Measurements from ENCODE around the gene PLD4. TPM values are rescaled to one million over a fixed set of nuclear protein-coding genes. Genes with fewer than 3 reads are reported as not detected.

PLD4 gene
- total and polyA plus RNA-seq, 9 of the 15 experiments (the other 6 are each of a cell fraction or from before 2014, with no cell fraction given) = 0.18 to 0.24 TPM; not detected in 7

GRCh38 chr14:104883681-104884361, 40.9 kb upstream of the PLD4 start:
- H3K4me1 ChIP-seq (replicated peaks in 1 of 2; ENCODE audit: control insufficient read depth in 2 of 2, insufficient read depth in 2 of 2, low read length in 2 of 2) = peaks cover 0 to 46% of the 10 kb centered on the region in 2 experiments; a peak in 2 of 5 replicates
- 94% methylated on average over 9 of the region's 49 CpGs for WGBS (ENCODE audit: insufficient coverage, low coverage, missing lambda C conversion rate)
- H3K36me3 ChIP-seq (ENCODE audit: control insufficient read depth, insufficient read depth, low read length) = peaks cover 5% of the 10 kb centered on the region; the same call in 2 of the 3 replicates
- in situ Hi-C loops (cut with MboI) (no loop called here), intact Hi-C loops (cut with micrococcal nuclease) (no loop called here)
- no peaks in the 10 kb centered on the region for H4K20me1 ChIP-seq (replicated peaks; ENCODE audit: control insufficient read depth, insufficient read depth, low read length)
- no TSS peak for BruUV-seq (replicated peaks)
- FAIRE-seq (no peak), DNase-seq (ENCODE audit: extremely low read depth in 1 of 4, low spot score in 3 of 4) (no peak), ATAC-seq (no peak)
- H3K9me3 ChIP-seq (replicated peaks; ENCODE audit: control insufficient read depth, insufficient read depth, low read depth, low read length) = no peaks in the 10 kb centered on the region
- H3K27me3 ChIP-seq (ENCODE audit: control insufficient read depth in 2 of 2, insufficient read depth in 2 of 2, low read length in 2 of 2) = no peaks in the 10 kb centered on the region
- H3K9ac ChIP-seq (ENCODE audit: insufficient read depth in 1 of 2, low read depth in 2 of 2, low read length in 2 of 2) = no peak overlapping the region
- H3K27ac ChIP-seq (ENCODE audit: extremely low read depth, low read depth, low read length) = no peak overlapping the region
- H3K9me1 ChIP-seq (ENCODE audit: control insufficient read depth, insufficient read depth, low read length) = no peaks in the 10 kb centered on the region
- no peaks in the 10 kb centered on the region for H3K79me2 ChIP-seq (ENCODE audit: control insufficient read depth, insufficient read depth, low read length)
- H3K4me2 ChIP-seq (ENCODE audit: insufficient read depth, low read length) = no peak overlapping the region
- POLR2A ChIA-PET = no interaction called here
- no peak for TF ChIP-seq GATAD2B (IDR thresholded peaks at IDR 0.05; ENCODE audit: borderline replicate concordance)
- no peak for TF ChIP-seq PHB (CRISPR knock-in tag; IDR thresholded peaks at IDR 0.05)
- no peak for TF ChIP-seq SRSF3 (IDR thresholded peaks at IDR 0.05; ENCODE audit: insufficient read depth, low read length)
- TF ChIP-seq BDP1 (IDR thresholded peaks at IDR 0.05; ENCODE audit: insufficient read depth, insufficient read length) = no peak
- TF ChIP-seq, protein P1, sequence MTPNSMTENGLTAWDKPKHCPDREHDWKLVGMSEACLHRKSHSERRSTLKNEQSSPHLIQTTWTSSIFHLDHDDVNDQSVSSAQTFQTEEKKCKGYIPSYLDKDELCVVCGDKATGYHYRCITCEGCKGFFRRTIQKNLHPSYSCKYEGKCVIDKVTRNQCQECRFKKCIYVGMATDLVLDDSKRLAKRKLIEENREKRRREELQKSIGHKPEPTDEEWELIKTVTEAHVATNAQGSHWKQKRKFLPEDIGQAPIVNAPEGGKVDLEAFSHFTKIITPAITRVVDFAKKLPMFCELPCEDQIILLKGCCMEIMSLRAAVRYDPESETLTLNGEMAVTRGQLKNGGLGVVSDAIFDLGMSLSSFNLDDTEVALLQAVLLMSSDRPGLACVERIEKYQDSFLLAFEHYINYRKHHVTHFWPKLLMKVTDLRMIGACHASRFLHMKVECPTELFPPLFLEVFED (CRISPR knock-in tag; conservative IDR thresholded peaks at IDR 0.05) = no peak
- no peak for TF ChIP-seq MTF1 (CRISPR knock-in tag; IDR thresholded peaks at IDR 0.05; ENCODE audit: borderline replicate concordance)
- TF ChIP-seq HNRNPL (IDR thresholded peaks at IDR 0.05; ENCODE audit: low read depth, low read length) = no peak
- TF ChIP-seq ZFP36 (IDR thresholded peaks at IDR 0.05; ENCODE audit: low read depth, low read length, partially characterized antibody) = no peak
- TF ChIP-seq, protein P2, sequence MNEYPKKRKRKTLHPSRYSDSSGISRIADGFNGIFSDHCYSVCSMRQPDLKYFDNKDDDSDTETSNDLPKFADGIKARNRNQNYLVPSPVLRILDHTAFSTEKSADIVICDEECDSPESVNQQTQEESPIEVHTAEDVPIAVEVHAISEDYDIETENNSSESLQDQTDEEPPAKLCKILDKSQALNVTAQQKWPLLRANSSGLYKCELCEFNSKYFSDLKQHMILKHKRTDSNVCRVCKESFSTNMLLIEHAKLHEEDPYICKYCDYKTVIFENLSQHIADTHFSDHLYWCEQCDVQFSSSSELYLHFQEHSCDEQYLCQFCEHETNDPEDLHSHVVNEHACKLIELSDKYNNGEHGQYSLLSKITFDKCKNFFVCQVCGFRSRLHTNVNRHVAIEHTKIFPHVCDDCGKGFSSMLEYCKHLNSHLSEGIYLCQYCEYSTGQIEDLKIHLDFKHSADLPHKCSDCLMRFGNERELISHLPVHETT (CRISPR knock-in tag; conservative IDR thresholded peaks at IDR 0.05 in 1 of 2, IDR thresholded peaks at IDR 0.05 in 1 of 2) = no peak
- no peak for TF ChIP-seq HES1 (IDR thresholded peaks at IDR 0.05; ENCODE audit: low read depth)
- no peak for TF ChIP-seq POLR2AphosphoS2 (IDR thresholded peaks at IDR 0.05; ENCODE audit: low read length)
- no peak for TF ChIP-seq MBD2 (IDR thresholded peaks at IDR 0.05; ENCODE audit: borderline replicate concordance, low read depth)
- TF ChIP-seq MAZ (CRISPR knock-in tag; conservative IDR thresholded peaks at IDR 0.05 in 1 of 2, IDR thresholded peaks at IDR 0.05 in 1 of 2) = no peak
- no peak for TF ChIP-seq PTBP1 (IDR thresholded peaks at IDR 0.05; ENCODE audit: low read depth, low read length)
- TF ChIP-seq ZNF143 (CRISPR knock-in tag; IDR thresholded peaks at IDR 0.05) = no peak
- no peak for TF ChIP-seq ZNF23 (CRISPR knock-in tag; IDR thresholded peaks at IDR 0.05)
- no peak for TF ChIP-seq ZNF668 (CRISPR knock-in tag; IDR thresholded peaks at IDR 0.05)
- no peak for TF ChIP-seq ZNF79 (CRISPR knock-in tag; IDR thresholded peaks at IDR 0.05; ENCODE audit: low read depth)
- TF ChIP-seq SETDB1 (IDR thresholded peaks at IDR 0.05; ENCODE audit: low read length) = no peak
- TF ChIP-seq SIN3A (IDR thresholded peaks at IDR 0.05; ENCODE audit: borderline replicate concordance in 2 of 2, control insufficient read depth in 1 of 2, low read depth in 2 of 2, low read length in 2 of 2) = no peak
- H2AFZ ChIP-seq (ENCODE audit: low read depth, low read length) = no peak overlapping the region
- CTCF ChIA-PET (ENCODE audit: low intra/inter-chr PET ratio) = no interaction called here
- H3K4me3 ChIP-seq = no peak overlapping the region
